Transverse colon (tissue), 4 donors: Measurements from ENCODE around the gene BST1.

Experiments used
- CTCF ChIP-seq, 5 experiments: fragments of 200-600 bp in 3 of 5; fragments of 450-650 bp in 2 of 5; sonication (generic) in 3 of 5; IDR thresholded peaks; 1 replicate in 2 of 5; 2 replicates in 3 of 5; pipeline ENCODE4 v1.5.1; 2016 to 2017; ENCODE audit warnings: antibody characterized with exemption in 5 of 5, inconsistent platforms in 3 of 5, mild to moderate bottlenecking in 2 of 5, moderate library complexity in 1 of 5
- EP300 ChIP-seq: sonication (generic); formaldehyde crosslinking; IDR thresholded peaks from one replicate; pipeline ENCODE4 v1.6.1; 2017; ENCODE audit warnings: antibody characterized with exemption, low read depth
- POLR2A ChIP-seq: fragments of 450-650 bp; IDR thresholded peaks from one replicate; pipeline ENCODE4 v1.6.1; 2016; ENCODE audit warnings: antibody characterized with exemption, mild to moderate bottlenecking, moderate library complexity
- POLR2AphosphoS5 ChIP-seq, 3 donors: sonication (generic); formaldehyde crosslinking; IDR thresholded peaks; one replicate each; pipeline ENCODE4 v1.6.1; 2016; ENCODE audit warnings: antibody characterized with exemption in 3 of 3

- no peak for TF ChIP-seq POLR2AphosphoS5 (IDR thresholded peaks at IDR 0.05)
- TF ChIP-seq CTCF (IDR thresholded peaks at IDR 0.05), result no peak
- TF ChIP-seq POLR2A, result no peak
- no peak for TF ChIP-seq EP300
These were observed 16.6 kb downstream of the BST1 start for GRCh38 chr4:15719506-15719905.
